ENCODE results near the gene C19orf33.

GRCh38 chr19:38298821-38299680 is 5.0 kb upstream of the C19orf33 start:
- TF ChIP-seq, protein P1, sequence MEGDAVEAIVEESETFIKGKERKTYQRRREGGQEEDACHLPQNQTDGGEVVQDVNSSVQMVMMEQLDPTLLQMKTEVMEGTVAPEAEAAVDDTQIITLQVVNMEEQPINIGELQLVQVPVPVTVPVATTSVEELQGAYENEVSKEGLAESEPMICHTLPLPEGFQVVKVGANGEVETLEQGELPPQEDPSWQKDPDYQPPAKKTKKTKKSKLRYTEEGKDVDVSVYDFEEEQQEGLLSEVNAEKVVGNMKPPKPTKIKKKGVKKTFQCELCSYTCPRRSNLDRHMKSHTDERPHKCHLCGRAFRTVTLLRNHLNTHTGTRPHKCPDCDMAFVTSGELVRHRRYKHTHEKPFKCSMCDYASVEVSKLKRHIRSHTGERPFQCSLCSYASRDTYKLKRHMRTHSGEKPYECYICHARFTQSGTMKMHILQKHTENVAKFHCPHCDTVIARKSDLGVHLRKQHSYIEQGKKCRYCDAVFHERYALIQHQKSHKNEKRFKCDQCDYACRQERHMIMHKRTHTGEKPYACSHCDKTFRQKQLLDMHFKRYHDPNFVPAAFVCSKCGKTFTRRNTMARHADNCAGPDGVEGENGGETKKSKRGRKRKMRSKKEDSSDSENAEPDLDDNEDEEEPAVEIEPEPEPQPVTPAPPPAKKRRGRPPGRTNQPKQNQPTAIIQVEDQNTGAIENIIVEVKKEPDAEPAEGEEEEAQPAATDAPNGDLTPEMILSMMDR (IDR thresholded peaks at IDR 0.05) = no peak
- no peak for TF ChIP-seq POLR2A (IDR thresholded peaks at IDR 0.05)

Data from esophagus squamous epithelium (tissue), 4 donors.